OCI-LY3 (cell line): Measurements from ENCODE around the gene MRTFA.

Source experiments
- CTCF ChIP-seq: fragments of 200-600, 300-600 bp; sonication (generic); IDR thresholded peaks from 2 replicates; pipeline ENCODE4 v1.5.1; 2014; ENCODE audit warnings: antibody characterized with exemption, low read length, low read depth
- EZH2phosphoT487 ChIP-seq: fragments of 200-600 bp; shearing (Covaris generic); IDR thresholded peaks from 2 replicates; pipeline ENCODE4 v1.6.1; 2018; ENCODE audit warnings: antibody characterized with exemption, mixed run types, low read depth

- TF ChIP-seq CTCF (no peak), EZH2phosphoT487 (no peak)
These were observed 232.9 kb downstream of the MRTFA start for GRCh38 chr22:40403651-40404050.
